Testis (tissue), 2 donors: Measurements from ENCODE around the gene MROH7.

Experiments used
- POLR2A ChIP-seq: fragments of 450-650 bp; IDR thresholded peaks from one replicate; pipeline ENCODE4 v1.6.1; 2017; ENCODE audit warnings: antibody characterized with exemption, mild to moderate bottlenecking, moderate library complexity
- TF ChIP-seq, protein P1 (sequence below), 3 experiments: fragments of 450-650 bp in 2 of 3; fragments of 200-600 bp in 1 of 3; sonication (generic) in 1 of 3; IDR thresholded peaks; one replicate each; pipeline ENCODE4 v1.5.1; 2016 to 2019; ENCODE audit warnings: antibody characterized with exemption in 3 of 3, mild to moderate bottlenecking in 2 of 3, moderate library complexity in 1 of 3

DNA sequence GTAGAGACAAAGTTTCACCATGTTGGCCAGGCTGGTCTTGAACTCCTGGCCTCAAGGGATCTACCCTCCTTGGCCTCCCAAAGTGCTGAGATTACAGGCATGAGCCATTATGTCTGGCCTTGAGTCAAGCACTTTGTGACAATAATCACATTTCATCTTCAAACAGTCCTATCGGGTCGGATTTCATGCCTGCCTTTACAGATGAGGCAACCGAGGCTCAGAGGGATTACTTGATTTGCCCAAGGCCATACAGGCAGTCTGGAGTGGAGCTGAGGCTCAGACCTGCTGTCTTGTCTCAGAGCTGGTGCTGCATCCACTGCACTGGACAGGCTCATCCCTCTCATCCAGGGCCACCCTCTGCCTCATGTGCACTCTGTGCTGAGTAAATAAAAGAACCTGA is 44.8 kb upstream of the MROH7 start:
- TF ChIP-seq, protein P1, sequence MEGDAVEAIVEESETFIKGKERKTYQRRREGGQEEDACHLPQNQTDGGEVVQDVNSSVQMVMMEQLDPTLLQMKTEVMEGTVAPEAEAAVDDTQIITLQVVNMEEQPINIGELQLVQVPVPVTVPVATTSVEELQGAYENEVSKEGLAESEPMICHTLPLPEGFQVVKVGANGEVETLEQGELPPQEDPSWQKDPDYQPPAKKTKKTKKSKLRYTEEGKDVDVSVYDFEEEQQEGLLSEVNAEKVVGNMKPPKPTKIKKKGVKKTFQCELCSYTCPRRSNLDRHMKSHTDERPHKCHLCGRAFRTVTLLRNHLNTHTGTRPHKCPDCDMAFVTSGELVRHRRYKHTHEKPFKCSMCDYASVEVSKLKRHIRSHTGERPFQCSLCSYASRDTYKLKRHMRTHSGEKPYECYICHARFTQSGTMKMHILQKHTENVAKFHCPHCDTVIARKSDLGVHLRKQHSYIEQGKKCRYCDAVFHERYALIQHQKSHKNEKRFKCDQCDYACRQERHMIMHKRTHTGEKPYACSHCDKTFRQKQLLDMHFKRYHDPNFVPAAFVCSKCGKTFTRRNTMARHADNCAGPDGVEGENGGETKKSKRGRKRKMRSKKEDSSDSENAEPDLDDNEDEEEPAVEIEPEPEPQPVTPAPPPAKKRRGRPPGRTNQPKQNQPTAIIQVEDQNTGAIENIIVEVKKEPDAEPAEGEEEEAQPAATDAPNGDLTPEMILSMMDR (IDR thresholded peaks at IDR 0.05): no peak
- TF ChIP-seq POLR2A: no peak
